Stimulated activated CD4-positive, alpha-beta T cell treated with anti-CD3 and anti-CD28 coated beads, TNF-alpha, amount 100 ng/mL, for 48 hours (primary cell): Measurements from ENCODE around the gene LGI4.
A peak's percentile ranks its signal among the peaks of the same experiment; 100 is the strongest.
"Not testable (repeated sequence)": the region's sequence is repeated elsewhere in the genome, so short reads cannot be mapped to it uniquely, and the experiment has no call there.

Source experiments
- DNase-seq, 3 donors: peaks; one replicate each; pipeline ENCODE4 v3.0.0-alpha.2; 2020; ENCODE audit warnings: low read depth in 3 of 3

LGI4 gene

GRCh38 chr19:35141837-35142605 lies 7.2 kb upstream of the LGI4 start:
- DNase-seq: no peak

DNA sequence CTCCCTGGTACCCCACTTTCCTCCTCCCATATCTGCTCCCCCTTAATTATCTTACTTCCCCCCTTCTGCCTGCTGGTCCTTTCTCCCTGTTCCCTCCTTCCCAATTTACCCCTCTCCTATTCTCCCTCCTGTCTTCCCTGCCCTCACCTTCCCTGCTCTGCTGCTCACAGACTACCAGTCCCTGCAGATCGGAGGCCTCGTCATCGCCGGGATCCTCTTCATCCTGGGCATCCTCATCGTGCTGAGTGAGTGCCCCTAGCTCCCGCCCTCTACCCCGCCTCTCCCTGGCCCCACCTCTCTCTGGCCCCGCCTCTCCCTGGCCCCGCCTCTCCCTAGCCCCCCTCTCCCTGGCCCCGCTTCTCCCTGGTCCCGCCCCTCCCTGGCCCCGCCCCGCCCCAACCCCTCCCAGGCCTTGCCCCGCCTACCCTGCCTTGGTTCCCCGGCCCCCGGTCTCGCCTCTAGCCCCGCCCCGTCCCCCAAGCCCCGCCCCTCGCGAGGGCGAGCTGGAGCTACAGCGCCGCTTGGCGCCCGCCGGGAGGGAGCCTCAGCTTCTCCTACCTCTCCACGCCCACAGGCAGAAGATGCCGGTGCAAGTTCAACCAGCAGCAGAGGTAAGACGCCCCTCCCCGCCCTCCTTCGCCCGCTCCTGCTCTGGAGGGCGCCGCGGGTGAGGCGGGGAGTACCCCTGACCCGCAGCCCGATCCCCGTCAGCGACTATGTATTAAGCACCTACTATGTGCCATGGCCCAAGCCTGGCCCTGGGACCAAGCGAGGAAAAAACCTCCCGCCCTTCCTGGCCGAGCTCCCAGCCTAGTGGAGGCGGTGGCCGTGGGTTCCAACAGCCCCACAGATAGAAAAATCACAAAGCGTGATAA lies 6.3 kb upstream of the LGI4 start:
- peak; percentile 96 to 99 (median 97) for DNase-seq

GRCh38 chr19:35140207-35140961 lies 5.5 kb upstream of the LGI4 start:
- DNase-seq: no peak

DNA sequence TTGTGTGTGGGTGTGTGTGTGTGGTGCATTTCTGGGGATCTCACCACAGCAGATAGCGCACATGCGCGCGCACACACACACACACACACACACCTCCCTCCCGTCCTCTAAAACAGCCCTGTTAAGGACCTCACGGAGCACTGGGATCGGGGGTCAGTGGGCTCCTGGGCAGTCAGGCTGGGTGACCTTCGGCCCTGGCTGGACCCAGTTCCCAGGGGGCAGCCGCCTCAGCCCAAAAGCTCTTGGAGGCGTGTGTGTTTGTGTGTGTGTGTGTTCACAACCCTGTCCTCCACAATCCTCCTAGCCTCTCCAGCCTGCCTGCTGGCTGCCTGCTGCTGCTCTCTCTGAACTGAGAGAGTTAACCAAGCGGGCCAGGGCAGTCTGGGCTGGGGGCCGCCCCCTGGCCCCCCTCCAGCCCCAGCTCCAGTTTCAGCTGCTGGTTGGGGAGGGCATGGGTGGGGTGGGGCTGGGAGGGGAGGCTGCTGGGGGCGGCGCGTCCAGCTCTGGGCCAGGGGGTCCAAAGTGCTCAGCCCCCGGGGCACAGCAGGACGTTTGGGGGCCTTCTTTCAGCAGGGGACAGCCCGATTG lies 3.5 kb upstream of the LGI4 start, which contains the start of gene FXYD1:
Gene FXYD1, plus strand, starts transcription at position 520 of the 588 bp plus-strand sequence. CDS start 1,256 bp downstream, outside the sequence.
- no peak for DNase-seq

DNA sequence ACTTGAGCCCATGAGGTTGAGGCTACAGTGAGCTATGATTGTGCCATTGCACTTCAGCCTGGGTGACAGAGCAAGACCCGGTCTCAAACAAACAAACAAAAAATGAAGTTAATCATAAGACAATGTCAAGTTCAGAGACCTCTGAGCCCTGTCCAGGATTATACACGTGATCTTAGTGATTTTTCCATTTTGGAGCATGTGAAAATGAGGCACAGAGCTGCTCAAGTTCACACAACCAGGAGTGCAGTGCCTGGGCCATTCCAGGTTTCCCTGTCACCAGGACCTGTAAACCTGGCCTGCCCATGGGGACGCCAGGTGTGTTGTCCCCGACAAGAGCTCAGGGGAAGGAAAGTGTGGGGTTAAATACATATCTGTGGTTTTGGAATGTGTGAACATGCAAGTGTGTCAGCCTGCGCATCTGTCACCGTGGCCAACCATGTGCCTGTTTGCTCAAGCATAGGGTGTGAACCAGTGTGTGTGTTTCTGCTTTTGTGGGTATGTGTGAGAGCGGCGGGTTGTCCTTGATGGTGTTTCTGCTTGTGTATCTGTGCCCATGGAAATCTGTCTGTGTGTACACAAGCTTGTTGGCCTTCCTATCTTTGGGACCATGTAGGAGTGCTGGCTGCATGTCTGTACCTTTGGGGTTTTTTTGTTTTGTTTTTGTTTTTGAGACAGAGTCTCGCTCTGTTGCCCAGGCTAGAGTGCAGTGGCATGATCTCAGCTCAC lies 2.3 kb upstream of the LGI4 start:
- DNase-seq: no peak

DNA sequence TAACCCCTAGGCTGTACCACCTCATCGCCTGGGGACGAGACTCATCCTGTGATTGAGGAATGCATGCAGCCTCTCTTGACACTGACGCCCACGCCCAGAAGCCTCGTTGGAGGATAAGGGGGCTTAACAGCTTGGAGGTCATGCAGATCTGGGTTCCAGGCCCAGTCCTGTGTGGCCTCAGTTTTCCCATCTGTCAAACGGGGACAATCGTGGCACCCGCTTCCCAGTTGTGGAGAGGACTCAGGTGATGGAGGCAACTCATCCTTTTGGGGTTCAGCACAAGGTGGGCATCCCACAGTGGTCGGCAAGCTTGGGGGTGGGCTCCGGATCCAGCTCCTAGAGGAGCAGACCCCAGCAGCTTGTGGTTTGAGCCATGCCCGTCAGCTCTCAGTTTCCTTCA lies 1.4 kb upstream of the LGI4 start:
- no peak for DNase-seq

DNA sequence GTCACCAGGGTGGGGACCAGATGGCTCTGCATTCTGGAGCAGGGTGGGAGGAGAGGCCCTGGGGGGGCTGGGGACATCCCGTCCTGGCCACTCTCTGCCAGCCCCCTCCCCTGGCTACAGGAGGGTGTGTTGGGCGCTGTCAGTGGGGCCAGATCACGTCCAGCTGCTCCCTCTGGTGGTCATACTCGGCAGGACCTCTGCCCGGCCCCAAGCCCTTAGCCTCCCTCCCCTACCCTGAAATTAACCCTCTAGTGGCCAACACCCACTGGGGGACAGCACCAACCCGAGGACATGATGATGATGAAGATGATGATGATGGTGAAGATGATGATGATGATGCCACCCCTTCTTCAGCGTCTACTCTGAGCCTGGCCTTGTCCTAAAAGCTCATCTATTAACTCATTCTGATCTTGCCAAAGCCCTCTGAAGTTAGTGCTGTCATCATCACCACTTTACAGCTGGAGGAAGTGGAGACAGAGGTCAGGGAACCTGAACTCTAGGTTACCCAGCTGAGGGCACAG lies 590 bp upstream of the LGI4 start:
- DNase-seq: peak; percentile 55 to 75 (median 55)

- DNase-seq: no peak
Observed at GRCh38 chr19:35133826-35134225, 1.0 kb downstream of the LGI4 start.

DNA sequence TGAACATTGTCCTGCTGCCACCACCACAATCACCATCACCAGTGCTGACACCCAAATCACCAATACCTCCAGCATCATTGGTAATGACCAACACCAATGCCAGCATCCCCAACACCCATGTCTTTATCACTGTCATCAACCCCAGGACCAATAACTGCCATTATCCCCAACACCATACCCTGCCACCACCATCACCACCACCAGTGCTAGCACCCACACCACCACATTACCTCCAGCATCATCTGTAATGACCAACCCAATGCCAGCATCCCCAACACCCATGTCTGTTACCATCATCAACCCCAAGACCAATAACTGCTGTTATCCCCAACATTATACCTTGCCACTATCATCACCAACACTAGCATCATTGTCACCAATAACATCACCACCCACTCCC lies 2.6 kb downstream of the LGI4 start:
- DNase-seq: no peak

GRCh38 chr19:35130761-35131720 lies 3.8 kb downstream of the LGI4 start:
- DNase-seq: no peak

- not testable (repeated sequence) for DNase-seq
Observed at GRCh38 chr19:35129724-35130274, 5.1 kb downstream of the LGI4 start.

- DNase-seq: no peak
Observed at GRCh38 chr19:35128398-35129057, 6.3 kb downstream of the LGI4 start.

- DNase-seq: no peak
Observed at GRCh38 chr19:35127871-35128270, 7.0 kb downstream of the LGI4 start.

- no peak for DNase-seq
Observed at GRCh38 chr19:35126624-35126959, 8.3 kb downstream of the LGI4 start.

DNA sequence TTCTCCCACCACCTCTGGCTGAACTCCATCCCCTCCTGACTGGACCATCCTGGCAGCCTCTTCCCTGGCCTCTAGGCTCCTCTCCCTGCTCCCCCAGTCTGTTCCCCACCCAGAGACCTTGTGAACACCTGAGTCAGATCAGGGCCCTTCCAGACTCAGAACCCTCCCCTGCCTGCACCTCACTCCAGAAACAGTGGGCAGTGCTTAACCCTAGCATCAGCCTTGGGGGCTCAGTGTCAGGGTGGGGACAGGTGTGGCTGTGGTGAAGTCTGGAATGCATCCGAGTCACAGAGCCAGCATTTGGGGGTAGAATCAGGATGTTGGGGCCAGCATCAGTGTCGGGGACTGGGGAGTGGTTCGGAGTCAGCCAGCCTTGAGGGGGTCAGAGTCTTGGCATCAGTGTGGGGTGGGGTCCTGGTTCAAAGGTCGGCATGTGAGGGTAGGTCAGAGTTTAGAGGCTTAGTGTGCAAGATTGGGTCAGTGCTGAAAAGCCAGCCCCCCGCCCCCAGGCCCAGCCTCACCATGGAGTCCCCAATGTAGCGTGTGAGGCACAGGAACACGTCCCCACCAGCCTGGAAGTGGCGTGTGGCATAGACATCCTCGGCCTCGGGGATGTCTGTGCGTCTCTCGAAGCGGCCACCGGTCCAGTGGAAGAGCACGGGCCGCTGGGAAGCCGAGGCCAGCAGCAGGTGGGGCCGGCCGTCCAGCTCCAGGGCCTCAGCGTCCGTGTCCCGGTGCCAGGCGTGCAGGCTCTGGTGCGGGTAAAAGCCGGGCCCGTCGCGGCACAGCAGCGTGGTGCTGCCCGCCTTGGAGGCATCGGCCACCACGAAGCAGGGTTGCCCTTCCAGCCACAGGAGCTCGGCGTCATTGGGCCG lies 8.9 kb downstream of the LGI4 start:
- DNase-seq: no peak

GRCh38 chr19:35125270-35125717 lies 9.6 kb downstream of the LGI4 start:
- no peak for DNase-seq
